Lung (tissue), 12 donors: Measurements from ENCODE around the gene GPR15LG. TPM values are rescaled to one million over a fixed set of nuclear protein-coding genes. Genes with fewer than 3 reads are reported as not detected.

ENCODE experiments used
- ATAC-seq: fragments of 200-7000 bp; cut with Tn5 transposase; one replicate; pipeline ENCODE4 v1.9.1; 2020; ENCODE audit warnings: moderate number of reproducible peaks; ENCODE audit not compliant: insufficient read depth, low FRiP score
- DNase-seq, 3 donors: peaks; one replicate each; pipeline ENCODE4 v3.0.0-alpha.2; 2013 to 2017
- H3K27ac ChIP-seq, 2 donors: one replicate each; pipeline ENCODE4 v1.5.1; 2013; ENCODE audit warnings: mild to moderate bottlenecking in 2 of 2, moderate library complexity in 2 of 2, control low read depth in 1 of 2, inconsistent platforms in 1 of 2, low read depth in 1 of 2, low read length in 1 of 2
- H3K27me3 ChIP-seq, 3 donors: one replicate each; pipeline ENCODE4 v1.5.1; 2013; ENCODE audit warnings: low read length in 2 of 3; ENCODE audit not compliant: control insufficient read depth in 3 of 3, insufficient read depth in 3 of 3
- H3K36me3 ChIP-seq, 4 donors: one replicate each; pipeline ENCODE4 v1.5.1; 2013; ENCODE audit warnings: low read length in 4 of 4, mild to moderate bottlenecking in 1 of 4, moderate library complexity in 1 of 4; ENCODE audit not compliant: control insufficient read depth in 4 of 4, insufficient read depth in 4 of 4
- H3K4me1 ChIP-seq, 5 donors: one replicate each; pipeline ENCODE4 v1.5.1; 2013; ENCODE audit warnings: low read length in 5 of 5, mild to moderate bottlenecking in 2 of 5, moderate library complexity in 1 of 5; ENCODE audit not compliant: control insufficient read depth in 5 of 5, insufficient read depth in 5 of 5
- H3K4me3 ChIP-seq: one replicate; pipeline ENCODE4 v1.5.1; 2013; ENCODE audit warnings: mild to moderate bottlenecking, control low read depth, moderate library complexity
- H3K9ac ChIP-seq, 2 donors: one replicate each; pipeline ENCODE4 v1.5.1; 2013; ENCODE audit warnings: low read length in 2 of 2, control low read depth in 1 of 2; ENCODE audit not compliant: insufficient read depth in 1 of 2
- H3K9me3 ChIP-seq, 4 donors: one replicate each; pipeline ENCODE4 v1.5.1; 2013; ENCODE audit warnings: low read length in 3 of 4, mild to moderate bottlenecking in 1 of 4, moderate library complexity in 1 of 4; ENCODE audit not compliant: control insufficient read depth in 4 of 4, insufficient read depth in 3 of 4
- WGBS, 2 donors: extraction: QIAGEN DNeasy Blood & Tissue Kit; methylation state at CpG; one replicate each; pipeline ENCODE4 v1.1.7; 2013; 5-methylcytosine and 5-hydroxymethylcytosine counted together
- polyA plus RNA-seq, 2 donors: library from polyadenylated mRNA; stranded (reverse); fragments of 200-250 nt; gene quantifications; one replicate each; pipeline ENCODE4 v1.2.1, GENCODE V29; 2013
- total RNA-seq, 2 donors: library from RNA; depleted of rRNA in 1 of 2; stranded (reverse); fragments of >200 nt in 1 of 2; gene quantifications; one replicate each; pipeline ENCODE4 v1.2.1, GENCODE V29; 2014 to 2021
- TF ChIP-seq, protein P1 (sequence below): IDR thresholded peaks from 2 replicates; pipeline ENCODE4 v1.5.1; 2012; ENCODE audit warnings: mild to moderate bottlenecking; ENCODE audit errors: control extremely low read depth, extremely low read depth
- donor health status: control.
- donor health status: control.
- donor health status: Bipolar disorder and iron deficiency.
- donor health status: healthy.
- donor health status: DM: yes; HTN: yes; CAD: no.

GPR15LG gene
- total and polyA plus RNA-seq, 4 donors, result 0.47 TPM; not detected in 3

DNA sequence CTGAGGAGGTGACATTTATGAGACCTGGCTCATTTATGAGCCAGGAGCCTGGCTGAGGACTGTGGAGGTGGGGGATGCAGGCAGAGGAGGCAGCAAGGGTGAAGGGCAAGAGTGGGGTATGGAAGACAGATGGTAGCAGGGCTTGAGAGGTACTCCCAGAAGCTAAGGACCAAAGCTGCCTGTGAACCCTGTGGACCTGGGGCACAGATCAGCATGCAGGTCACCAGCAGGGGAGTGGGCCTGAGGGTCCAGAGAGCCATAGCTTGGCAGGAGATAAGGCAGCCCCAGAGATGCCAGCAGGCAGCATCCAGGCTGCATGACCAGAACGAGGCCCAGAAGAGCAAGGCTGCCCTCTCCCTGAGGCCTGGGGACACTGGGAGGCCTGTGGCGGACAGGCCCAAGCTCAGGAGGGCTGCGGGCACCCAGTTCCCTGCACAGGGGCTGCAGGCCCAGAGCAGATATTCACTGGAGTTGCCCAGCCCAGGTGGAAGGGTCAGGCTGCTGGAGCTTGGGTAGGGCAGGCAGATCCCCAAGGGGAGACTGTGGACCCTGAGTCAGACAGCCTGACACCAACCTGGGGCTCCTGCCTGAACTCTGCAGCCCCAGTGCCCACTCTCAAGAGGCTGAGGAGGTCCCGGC lies 3.4 kb downstream of the GPR15LG start:
- H3K36me3 ChIP-seq, result no peaks in the 10 kb centered on the region
- TF ChIP-seq, protein P1, sequence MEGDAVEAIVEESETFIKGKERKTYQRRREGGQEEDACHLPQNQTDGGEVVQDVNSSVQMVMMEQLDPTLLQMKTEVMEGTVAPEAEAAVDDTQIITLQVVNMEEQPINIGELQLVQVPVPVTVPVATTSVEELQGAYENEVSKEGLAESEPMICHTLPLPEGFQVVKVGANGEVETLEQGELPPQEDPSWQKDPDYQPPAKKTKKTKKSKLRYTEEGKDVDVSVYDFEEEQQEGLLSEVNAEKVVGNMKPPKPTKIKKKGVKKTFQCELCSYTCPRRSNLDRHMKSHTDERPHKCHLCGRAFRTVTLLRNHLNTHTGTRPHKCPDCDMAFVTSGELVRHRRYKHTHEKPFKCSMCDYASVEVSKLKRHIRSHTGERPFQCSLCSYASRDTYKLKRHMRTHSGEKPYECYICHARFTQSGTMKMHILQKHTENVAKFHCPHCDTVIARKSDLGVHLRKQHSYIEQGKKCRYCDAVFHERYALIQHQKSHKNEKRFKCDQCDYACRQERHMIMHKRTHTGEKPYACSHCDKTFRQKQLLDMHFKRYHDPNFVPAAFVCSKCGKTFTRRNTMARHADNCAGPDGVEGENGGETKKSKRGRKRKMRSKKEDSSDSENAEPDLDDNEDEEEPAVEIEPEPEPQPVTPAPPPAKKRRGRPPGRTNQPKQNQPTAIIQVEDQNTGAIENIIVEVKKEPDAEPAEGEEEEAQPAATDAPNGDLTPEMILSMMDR, result no peak
- peaks cover 0 to 4% (median 0%) of the 10 kb centered on the region in 4 donors for H3K9me3 ChIP-seq
- no peaks in the 10 kb centered on the region for H3K4me1 ChIP-seq
- no peak overlapping the region for H3K27ac ChIP-seq
- no peak overlapping the region for H3K4me3 ChIP-seq
- DNase-seq (no peak), ATAC-seq (no peak)
- no peaks in the 10 kb centered on the region for H3K27me3 ChIP-seq
- WGBS, 2 donors, result 85 to 91% methylated on average over 4 of the region's 4 CpGs
- H3K9ac ChIP-seq, result no peak overlapping the region

- peaks cover 0 to 4% (median 0%) of the 10 kb centered on the region in 4 donors for H3K9me3 ChIP-seq
- DNase-seq (no peak), ATAC-seq (no peak)
- H3K9ac ChIP-seq, result no peak overlapping the region
- 45 to 57% methylated on average over 8 of the region's 8 CpGs for WGBS, 2 donors
- H3K36me3 ChIP-seq, result no peaks in the 10 kb centered on the region
- H3K4me3 ChIP-seq, result no peak overlapping the region
- no peaks in the 10 kb centered on the region for H3K4me1 ChIP-seq
- TF ChIP-seq, protein P1, result no peak
- H3K27me3 ChIP-seq, result no peaks in the 10 kb centered on the region
- no peak overlapping the region for H3K27ac ChIP-seq
Measured at GRCh38 chr10:84177541-84178141, 4.0 kb downstream of the GPR15LG start.

GRCh38 chr10:84178160-84178609 lies 4.6 kb downstream of the GPR15LG start:
- TF ChIP-seq, protein P1, result no peak
- no peaks in the 10 kb centered on the region for H3K4me1 ChIP-seq
- no peak overlapping the region for H3K9ac ChIP-seq
- no peak overlapping the region for H3K4me3 ChIP-seq
- H3K27me3 ChIP-seq, result no peaks in the 10 kb centered on the region
- ATAC-seq (no peak), DNase-seq (no peak)
- H3K9me3 ChIP-seq, result peaks cover 0 to 4% (median 0%) of the 10 kb centered on the region in 4 donors
- 95 to 96% methylated on average over 3 of the region's 3 CpGs for WGBS, 2 donors
- H3K27ac ChIP-seq, result no peak overlapping the region
- H3K36me3 ChIP-seq, result no peaks in the 10 kb centered on the region
